Eye (tissue), 1 donor: ENCODE data around the gene CLDN4.
A peak's percentile ranks its signal among the peaks of the same experiment; 100 is the strongest.
"Not testable (repeated sequence)": the region's sequence is repeated elsewhere in the genome, so short reads cannot be mapped to it uniquely, and the experiment has no call there.

Experiments
- DNase-seq: peaks from one replicate; pipeline ENCODE4 v3.0.0-alpha.2; 2015

CLDN4 gene, protein sequence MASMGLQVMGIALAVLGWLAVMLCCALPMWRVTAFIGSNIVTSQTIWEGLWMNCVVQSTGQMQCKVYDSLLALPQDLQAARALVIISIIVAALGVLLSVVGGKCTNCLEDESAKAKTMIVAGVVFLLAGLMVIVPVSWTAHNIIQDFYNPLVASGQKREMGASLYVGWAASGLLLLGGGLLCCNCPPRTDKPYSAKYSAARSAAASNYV

GRCh38 chr7:73830681-73831583, at the start of gene CLDN4:
Gene CLDN4, plus strand, starts transcription at chr7:73830996. Its CDS starts 206 bp downstream, at chr7:73831202.
- peak; percentile 52 for DNase-seq

GRCh38 chr7:73786588-73786987, 44.2 kb upstream of the CLDN4 start:
- no peak for DNase-seq

DNA sequence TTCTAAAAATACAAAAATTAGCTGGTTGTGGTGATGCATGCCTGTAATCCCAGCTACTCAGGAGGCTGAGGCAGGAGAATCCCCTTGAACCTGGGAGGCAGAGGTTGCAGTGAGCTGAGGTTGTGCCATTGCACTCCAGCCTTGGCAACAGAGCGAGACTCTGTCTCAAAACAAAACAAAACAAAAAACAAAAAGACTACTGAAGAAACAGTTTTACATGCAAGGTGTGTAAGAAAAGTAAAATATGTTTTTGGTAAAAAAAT, 43.1 kb upstream of the CLDN4 start:
- not testable (repeated sequence) for DNase-seq

- no peak for DNase-seq
Observed at GRCh38 chr7:73789051-73789450, 41.7 kb upstream of the CLDN4 start.

DNA sequence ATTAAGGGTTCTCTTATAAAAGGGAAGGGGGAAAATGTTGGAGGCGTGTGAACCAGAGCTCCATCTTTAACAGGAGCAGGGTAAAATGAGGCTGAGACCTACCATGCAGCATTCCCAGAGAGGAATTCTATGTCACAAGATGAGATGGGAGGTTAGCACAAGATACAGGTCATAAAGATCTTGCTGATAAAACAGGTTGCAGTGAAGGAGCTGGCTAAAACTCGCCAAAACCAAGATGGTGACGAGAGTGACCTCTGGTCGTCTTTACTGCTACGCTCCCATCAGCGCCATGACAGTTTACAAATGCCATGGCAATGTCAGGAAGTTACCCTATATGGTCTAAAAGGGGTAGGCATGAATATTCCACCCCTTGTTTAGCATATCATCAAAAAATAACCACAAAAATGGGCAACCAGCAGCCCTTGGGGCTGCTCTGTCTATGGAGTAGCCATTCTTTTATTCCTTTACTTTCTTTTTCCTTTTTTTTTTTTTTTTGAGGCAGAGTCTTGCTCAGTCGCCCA, 39.6 kb upstream of the CLDN4 start:
- DNase-seq = not testable (repeated sequence)

GRCh38 chr7:73795188-73795587, 35.6 kb upstream of the CLDN4 start:
- DNase-seq = not testable (repeated sequence)

DNA sequence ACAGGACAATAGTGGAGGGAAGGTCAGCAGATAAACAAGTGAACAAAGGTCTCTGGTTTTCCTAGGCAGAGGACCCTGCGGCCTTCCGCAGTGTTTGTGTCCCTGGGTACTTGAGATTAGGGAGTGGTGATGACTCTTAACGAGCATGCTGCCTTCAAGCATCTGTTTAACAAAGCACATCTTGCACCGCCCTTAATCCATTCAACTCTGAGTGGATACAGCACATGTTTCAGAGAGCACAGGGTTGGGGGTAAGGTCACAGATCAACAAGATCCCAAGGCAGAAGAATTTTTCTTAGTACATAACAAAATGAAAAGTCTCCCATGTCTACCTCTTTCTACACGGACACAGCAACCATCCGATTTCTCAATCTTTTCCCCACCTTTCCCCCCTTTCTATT, 34.1 kb upstream of the CLDN4 start:
- DNase-seq = not testable (repeated sequence)

DNA sequence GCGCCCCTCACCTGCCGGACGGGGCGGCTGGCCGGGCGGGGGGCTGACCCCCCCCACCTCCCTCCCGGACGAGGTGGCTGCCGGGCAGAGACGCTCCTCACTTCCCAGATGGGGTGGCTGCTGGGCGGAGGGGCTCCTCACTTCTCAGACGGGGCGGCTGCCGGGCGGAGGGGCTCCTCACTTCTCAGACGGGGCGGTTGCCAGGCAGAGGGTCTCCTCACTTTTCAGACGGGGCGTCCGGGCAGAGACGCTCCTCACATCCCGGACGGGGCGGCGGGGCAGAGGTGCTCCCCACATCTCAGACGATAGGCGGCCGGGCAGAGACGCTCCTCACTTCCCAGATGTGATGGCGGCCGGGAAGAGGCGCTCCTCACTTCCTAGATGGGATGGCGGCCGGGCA, 33.6 kb upstream of the CLDN4 start:
- DNase-seq = not testable (repeated sequence)

DNA sequence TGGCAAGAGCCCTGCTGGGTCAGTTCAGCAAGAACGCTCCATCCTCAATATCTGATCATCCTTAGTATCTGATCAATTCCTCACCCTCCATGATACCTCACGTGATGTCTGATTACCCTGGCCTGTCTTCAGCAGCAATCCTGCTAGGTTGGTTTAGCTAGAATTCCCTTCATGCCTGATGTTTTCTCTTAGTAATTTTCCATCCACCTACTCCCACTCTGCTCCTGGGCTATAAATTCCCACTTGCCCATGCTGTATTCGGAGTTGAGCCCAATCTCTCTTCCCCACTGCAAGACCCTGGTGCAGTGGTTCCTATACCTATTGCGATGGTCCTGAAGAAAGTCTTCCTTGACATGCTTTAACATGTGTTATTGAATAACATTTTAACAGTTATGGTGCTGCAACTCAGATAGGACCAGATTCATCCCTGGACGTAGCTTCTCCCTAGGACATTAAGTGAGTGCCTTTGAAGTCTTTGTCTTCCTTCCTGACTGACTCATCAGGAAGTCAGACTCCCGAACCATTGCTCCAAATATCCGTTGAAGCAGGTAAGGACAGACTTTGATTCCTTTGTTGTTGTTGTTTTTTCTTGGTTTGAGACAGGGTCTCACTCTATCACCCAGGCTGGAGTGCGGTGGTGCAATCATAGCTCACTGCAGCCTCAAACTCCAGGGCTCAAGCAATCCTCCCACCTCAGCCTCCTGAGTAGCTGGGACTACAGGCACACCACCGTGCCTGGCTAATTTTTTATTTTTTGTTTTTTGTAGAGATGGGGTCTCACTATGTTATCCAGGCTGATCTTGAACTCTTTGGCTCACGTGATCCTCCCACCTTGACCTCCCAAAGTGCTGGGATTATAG, 31.3 kb upstream of the CLDN4 start:
- DNase-seq = no peak

DNA sequence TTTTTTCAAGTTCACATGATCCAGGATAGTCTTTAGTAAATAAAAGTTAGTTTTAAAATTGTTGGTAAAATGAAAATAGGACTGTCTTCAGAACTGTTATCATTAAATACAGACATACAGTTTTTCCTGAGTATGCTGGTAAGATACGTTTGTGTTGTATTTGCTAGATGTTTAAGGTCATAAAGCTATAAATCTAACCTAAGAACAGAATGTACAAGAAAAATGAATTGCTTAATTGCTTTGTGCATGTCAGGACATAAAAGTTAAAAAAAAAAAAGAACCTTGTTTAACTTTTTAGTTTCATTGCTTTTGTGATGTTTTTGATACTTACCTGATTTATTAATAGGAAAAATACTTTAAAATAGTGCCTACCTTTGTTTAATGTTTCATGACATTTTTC, 29.2 kb upstream of the CLDN4 start:
- DNase-seq = no peak

GRCh38 chr7:73802459-73802858, 28.3 kb upstream of the CLDN4 start:
- no peak for DNase-seq

GRCh38 chr7:73809467-73809951, 21.3 kb upstream of the CLDN4 start:
- DNase-seq = no peak

GRCh38 chr7:73810998-73811360, 19.8 kb upstream of the CLDN4 start:
- DNase-seq = no peak

- peak; percentile 57 for DNase-seq
Observed at GRCh38 chr7:73811760-73812168, 19.0 kb upstream of the CLDN4 start.

- no peak for DNase-seq
Observed at GRCh38 chr7:73812996-73813395, 17.8 kb upstream of the CLDN4 start.

DNA sequence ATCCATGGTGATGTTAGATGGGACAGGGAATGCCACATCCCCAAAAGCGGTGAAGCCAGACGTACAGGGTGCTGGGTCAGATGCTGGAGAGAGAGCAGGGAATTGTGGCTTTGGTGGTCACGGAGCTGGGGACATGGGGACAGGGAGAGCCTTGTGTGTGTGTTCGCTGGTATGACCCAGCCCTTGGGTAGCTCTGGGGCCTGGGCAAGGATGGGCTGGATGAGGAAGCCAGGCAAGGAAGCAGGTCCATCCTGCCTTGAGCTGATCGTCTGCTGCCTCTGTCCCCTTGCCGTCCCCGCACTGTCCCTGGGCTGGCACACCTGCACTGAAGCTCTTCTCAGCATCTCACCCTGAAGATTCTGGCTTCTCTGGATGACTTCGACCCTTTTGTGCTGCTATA, 15.4 kb upstream of the CLDN4 start:
- DNase-seq = no peak

GRCh38 chr7:73817121-73817520, 13.7 kb upstream of the CLDN4 start:
- DNase-seq = no peak

DNA sequence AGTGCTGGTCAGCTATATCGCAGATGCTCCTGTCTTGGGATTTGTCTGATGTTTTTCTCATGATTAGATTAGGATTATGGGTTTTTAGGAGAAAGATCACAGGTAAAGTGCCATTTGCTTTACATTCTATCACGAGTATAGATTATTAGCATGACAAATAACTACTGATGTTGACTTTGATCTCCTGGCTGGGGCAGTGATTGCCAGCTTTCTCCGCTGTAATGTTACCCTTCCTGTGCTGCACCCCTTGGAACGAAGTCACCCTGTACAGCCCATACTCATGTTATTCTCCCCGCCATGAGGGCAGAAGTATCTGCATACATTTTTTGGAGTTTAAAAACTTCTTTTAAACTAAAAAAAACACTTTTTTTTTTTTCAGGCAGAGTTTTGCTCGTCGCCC, 10.8 kb upstream of the CLDN4 start:
- DNase-seq = no peak

GRCh38 chr7:73821597-73822285, 9.1 kb upstream of the CLDN4 start:
- not testable (repeated sequence) for DNase-seq

- peak; percentile 54 for DNase-seq
Observed at GRCh38 chr7:73822319-73823173, 8.2 kb upstream of the CLDN4 start.

DNA sequence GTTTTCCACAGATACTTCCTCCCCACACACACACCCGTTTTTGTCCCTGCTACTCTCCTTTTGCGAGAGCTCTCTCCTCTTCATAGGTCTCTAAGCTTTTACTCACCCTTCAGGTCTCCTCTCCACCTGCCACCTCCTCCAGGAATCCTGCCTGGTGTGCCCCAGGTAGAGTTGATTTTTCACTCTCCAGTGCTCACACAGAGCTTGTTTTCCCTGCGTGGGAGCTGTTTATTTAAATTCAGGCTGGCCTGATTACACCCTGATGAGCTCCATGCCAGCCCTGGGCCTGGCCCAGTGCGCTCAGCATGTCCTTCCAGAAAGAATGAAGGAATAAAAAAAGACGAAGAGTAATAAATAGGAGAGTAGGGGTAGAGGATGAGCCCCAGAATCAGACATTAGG, 7.5 kb upstream of the CLDN4 start:
- no peak for DNase-seq
